ENCODE results near the gene RINL. TPM values are rescaled to one million over a fixed set of nuclear protein-coding genes. Genes with fewer than 3 reads are reported as not detected.
A peak's percentile ranks its signal among the peaks of the same experiment; 100 is the strongest.

Gene RINL, protein sequence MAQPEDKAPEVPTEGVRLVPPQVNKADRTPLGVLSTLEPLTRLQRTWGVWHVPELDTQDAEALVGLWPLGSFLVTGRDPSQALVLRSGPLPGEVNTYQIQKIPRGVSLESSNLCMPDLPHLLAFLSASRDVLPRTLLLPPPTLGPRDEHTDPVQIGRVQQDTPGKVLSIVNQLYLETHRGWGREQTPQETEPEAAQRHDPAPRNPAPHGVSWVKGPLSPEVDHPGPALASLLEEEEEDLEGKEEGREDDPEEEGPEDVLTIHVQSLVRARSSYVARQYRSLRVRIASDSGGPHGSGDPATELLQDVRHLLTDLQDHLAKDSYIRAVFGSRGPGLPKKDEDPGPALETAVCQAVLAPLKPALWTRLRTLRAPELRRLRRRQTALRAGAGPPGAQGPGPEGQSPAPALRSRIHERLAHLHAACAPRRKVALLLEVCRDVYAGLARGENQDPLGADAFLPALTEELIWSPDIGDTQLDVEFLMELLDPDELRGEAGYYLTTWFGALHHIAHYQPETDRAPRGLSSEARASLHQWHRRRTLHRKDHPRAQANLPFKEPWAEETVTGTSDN
- total RNA-seq: 10 to 100 TPM; 52.9 to 55.0 TPM
- polyA plus RNA-seq: 10 to 100 TPM; 29.9 to 64.7 (median 40.5) TPM
- 36.4 to 72.7 (median 62.3) reads per million in 6 experiments for total RNA-seq

DNA sequence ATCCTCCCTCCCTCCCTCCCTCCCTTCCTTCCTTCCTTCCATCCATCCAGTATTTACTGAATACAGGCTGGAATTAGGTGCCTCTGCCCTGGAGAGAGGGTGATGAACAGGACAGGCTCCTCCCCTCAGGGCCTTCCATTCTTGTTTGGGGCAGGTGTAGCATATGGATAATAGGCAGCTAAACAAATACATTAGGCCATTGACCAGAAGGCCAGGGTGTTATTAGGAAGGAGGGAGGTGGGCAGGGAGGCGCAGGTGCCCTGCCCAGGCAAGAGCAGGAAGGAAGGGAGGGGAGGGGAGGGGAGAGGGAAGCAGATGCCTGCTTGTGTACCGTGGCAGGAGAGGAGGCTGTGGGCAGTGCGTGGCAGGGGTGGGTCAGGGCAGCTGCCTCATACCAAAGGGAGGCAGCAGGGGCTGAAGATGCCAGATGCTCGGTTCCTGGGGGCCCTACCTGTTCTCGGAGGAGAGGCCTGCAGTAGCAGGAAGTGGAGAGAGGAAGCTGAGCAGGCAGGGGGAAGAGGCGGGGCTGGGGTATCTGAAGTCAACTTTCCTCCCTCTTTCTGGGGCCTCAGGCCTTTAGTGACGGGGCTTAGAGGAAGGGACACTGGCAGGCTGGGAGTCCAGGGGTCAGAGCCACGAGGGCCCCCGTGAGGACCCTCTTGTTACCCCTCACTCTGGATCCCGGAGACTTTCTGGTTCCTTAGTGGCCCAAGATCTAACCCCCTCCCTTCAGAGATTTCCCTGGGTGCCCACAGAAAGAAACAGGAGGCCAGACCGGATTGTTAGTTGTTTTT, at the start of gene RINL:
Gene RINL, minus strand, starts transcription at position 495 of the 794 bp plus-strand sequence. CDS start 1,533 bp downstream, outside the sequence.
- DNase-seq (peak; percentile 52 to 87 (median 67)), ATAC-seq (peak; percentile 94 to 95)
- H3K9me3 Mint-ChIP-seq: no peaks in the 10 kb centered on the region
- no peaks in the 10 kb centered on the region for H3K27me3 Mint-ChIP-seq
- peaks cover 21 to 53% (median 43%) of the 10 kb centered on the region in 4 donors for H3K4me1 Mint-ChIP-seq
- H3K4me3 Mint-ChIP-seq: peak within 1 kb of the TSS; percentile 83 to 94 (median 88)
- peaks cover 0 to 26% (median 4%) of the 10 kb centered on the region in 3 donors for H3K36me3 Mint-ChIP-seq
- peak within 1 kb of the TSS; percentile 97 to 99 (median 98) for H3K27ac Mint-ChIP-seq
- POLR2A ChIA-PET: interaction anchor here (0.5 to 7.1 kb wide), 24 partner anchors 8 to 564 kb away, joined by 3 to 65 read pairs (median 6); partner anchors contain the start of genes ECH1, EIF3K, FAM98C and HNRNPL

DNA sequence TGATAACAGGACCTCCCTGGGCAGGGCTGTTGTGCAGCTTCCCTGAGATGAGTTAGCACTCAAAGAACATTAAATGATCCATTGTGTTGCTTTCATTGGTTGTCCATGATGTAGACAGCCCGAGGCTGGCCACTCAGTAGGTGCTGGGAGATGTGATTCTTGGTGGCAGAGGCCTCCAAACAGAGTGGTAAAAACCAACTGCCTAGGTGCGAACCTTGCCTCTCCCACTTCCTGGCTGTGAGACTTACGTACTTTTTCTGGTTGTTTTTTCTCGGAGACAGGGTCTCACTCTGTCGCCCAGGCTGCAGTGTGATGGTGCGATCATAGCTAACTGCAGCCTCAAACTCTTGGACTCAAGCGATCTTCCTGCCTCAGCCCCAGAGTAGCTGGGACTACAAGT, 46.3 kb upstream of the RINL start:
- peaks cover 2 to 27% (median 10%) of the 10 kb centered on the region in 4 donors for H3K4me1 Mint-ChIP-seq
- DNase-seq (peak in 2 of 10 donors; percentile 6 to 52), ATAC-seq (no peak)
- H3K36me3 Mint-ChIP-seq: peaks cover 5 to 52% (median 19%) of the 10 kb centered on the region in 3 donors
- no peaks in the 10 kb centered on the region for H3K27me3 Mint-ChIP-seq
- H3K27ac Mint-ChIP-seq: peak overlapping the region in 5 of 10 donors; percentile 43 to 94 (median 51)
- POLR2A ChIA-PET: interaction anchor here (0.6 to 1.1 kb wide), 2 partner anchors 10 to 184 kb away, joined by 3 to 5 read pairs; no protein-coding TSS in a partner anchor
- H3K4me3 Mint-ChIP-seq: peak overlapping the region in 1 of 10 donors; percentile 62
- H3K9me3 Mint-ChIP-seq: no peaks in the 10 kb centered on the region

DNA sequence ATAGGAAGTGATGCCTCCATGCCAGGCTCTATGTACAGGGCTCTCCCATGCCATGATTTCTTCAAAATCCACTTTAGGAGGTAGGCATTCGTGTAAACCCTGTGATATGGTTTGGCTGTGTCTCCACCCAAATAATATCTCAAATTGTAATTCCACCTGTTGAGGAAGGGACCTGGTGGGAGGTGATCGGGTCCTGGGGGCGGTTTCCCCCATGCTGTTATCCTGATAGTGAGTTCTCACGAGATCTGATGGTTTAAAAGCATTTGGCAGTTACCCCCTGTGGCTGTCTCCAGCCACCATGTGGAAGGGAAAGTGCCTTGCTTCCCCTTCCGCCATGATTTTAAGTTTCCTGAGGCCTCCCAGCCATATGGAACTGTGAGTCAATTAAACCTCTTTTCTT, 44.4 kb upstream of the RINL start:
- H3K27me3 Mint-ChIP-seq: no peaks in the 10 kb centered on the region

DNA sequence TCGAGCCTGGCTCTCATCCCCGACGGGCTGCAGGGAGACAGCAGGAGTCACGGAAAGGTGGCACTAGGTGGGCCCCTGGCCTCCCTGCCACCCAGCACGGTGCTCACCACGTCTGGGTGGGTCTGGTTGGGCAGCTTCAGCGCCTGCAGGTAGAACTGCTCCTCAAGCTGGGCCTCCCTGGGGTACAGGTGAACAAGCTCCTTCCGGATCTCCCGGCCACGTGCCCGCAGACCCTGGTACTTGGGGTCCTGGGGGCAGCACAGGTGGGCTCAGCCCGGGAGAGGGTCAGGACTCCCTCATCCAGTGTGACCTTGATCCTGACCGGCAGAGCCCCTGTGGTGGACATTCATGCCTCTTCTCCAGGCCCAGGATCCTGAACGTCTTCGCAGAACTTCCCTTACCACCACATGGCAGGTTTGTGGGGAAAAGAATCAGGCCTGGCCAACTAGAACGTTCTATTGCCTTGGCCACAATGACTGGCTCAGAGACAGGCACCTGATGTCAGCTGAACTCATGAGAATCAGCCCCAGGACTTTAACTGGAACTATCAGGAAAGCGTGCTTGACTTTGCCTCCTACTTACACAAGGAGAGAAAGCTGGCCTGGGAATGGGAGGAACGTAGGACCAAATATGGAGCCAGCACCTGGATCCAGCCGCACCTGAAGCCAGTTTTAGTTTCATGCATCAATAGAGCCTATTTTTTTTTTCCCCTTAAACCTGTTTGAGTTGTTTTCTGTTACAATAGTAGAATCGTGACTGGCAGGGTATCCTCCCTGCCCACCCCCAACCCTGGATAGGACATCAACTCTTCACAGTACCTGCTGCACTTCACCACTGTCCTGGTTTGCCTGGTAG, 43.6 kb upstream of the RINL start:
- Mint-ChIP-seq H3K4me3 (no peak overlapping the region), H3K27ac (peak overlapping the region in 2 of 10 donors; percentile 29 to 48), H3K9me3 (no peaks in the 10 kb centered on the region), H3K36me3 (peaks cover 5 to 45% (median 19%) of the 10 kb centered on the region in 3 donors), H3K4me1 (peaks cover 0 to 14% (median 3%) of the 10 kb centered on the region in 4 donors), H3K27me3 (no peaks in the 10 kb centered on the region)
- DNase-seq (peak in 1 of 10 donors; percentile 49), ATAC-seq (no peak)
- POLR2A ChIA-PET: no interaction called here

More for the DNA sequence above, 44.4 kb upstream of the RINL start:
- no peak for ATAC-seq
- no peak overlapping the region for H3K27ac Mint-ChIP-seq
- peaks cover 0 to 14% (median 3%) of the 10 kb centered on the region in 4 donors for H3K4me1 Mint-ChIP-seq
- peak in 1 of 10 donors; percentile 2 for DNase-seq
- H3K36me3 Mint-ChIP-seq: peaks cover 5 to 45% (median 19%) of the 10 kb centered on the region in 3 donors
- no peaks in the 10 kb centered on the region for H3K9me3 Mint-ChIP-seq
- H3K4me3 Mint-ChIP-seq: no peak overlapping the region
- POLR2A ChIA-PET: no interaction called here

DNA sequence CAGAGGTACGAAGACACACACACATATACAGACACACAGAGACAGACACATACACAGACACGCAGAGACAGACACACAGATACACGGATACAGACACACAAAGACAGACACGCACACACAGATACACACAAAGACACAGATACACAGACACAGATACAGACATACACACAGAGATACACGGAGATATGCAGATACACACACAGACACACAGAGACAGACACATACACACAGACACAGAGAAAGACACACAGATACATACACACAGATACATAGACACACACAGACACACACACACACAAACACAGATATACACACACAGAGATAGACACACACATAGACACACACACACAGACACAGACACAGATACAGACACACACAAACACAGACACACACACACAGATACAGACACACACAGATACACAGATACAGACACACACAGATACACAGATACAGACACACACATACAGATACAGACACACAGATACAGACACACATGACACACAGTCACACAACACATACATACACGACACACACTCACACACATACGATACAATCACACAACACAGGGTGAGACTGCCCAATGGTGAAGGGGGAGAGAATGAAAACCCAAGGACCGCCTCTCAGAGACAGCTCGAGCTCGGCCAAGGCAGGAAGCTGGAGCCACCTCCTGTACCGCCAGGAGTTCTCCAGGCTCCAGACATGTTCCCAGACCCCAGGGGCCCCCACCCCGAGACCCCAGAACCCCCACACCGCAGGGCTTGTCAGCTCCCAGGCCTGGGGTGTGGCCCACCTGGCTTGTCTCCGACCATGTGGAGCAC, 42.7 kb upstream of the RINL start:
- ATAC-seq (no peak), DNase-seq (no peak)
- H3K27ac Mint-ChIP-seq: no peak overlapping the region
- no peaks in the 10 kb centered on the region for H3K27me3 Mint-ChIP-seq
- no peak overlapping the region for H3K4me3 Mint-ChIP-seq
- POLR2A ChIA-PET: no interaction called here
- H3K36me3 Mint-ChIP-seq: peaks cover 5 to 37% (median 19%) of the 10 kb centered on the region in 3 donors
- H3K4me1 Mint-ChIP-seq: peaks cover 0 to 14% (median 3%) of the 10 kb centered on the region in 4 donors
- H3K9me3 Mint-ChIP-seq: no peaks in the 10 kb centered on the region

DNA sequence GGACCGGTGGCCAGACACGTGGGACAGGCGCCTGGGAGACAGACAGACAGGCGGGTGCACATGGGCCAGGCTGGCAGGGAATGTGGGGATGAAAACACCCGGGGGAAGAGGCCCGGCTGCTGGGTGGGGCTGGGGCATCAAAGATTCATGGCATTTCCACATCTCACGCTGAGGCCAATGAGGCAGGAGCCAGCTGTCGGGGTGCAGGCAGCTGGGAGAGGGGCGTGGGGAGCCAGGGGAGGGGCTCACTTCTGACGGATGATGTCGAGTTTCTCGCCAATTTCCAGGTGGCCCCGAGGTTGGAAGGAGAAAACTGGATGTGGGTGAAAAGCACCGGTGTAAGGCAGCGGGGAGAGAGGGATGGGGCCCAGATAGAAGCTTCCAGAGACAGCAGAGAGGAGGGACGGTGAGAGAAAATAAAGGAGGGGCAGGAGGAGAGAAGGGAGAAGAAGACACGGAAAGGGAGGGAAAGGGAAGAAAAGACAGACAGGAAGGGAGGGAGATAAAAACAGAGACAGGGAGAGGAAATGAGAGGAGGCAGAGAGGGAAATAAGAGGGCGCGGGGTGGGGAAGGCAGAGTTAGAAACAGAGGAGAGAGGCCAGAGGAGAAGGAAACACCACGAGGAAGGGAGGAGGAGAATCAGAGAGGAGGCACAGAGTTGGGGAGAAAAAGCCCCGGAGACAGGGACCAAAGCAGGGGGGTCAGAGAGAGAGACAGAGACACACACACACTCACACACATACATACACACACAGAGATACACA, 41.9 kb upstream of the RINL start:
- Mint-ChIP-seq H3K36me3 (peaks cover 5 to 31% (median 15%) of the 10 kb centered on the region in 3 donors), H3K27ac (no peak overlapping the region), H3K27me3 (no peaks in the 10 kb centered on the region), H3K4me3 (no peak overlapping the region), H3K9me3 (no peaks in the 10 kb centered on the region), H3K4me1 (peaks cover 0 to 9% (median 3%) of the 10 kb centered on the region in 4 donors)
- POLR2A ChIA-PET: no interaction called here
- DNase-seq (peak in 1 of 10 donors; percentile 52), ATAC-seq (no peak)

DNA sequence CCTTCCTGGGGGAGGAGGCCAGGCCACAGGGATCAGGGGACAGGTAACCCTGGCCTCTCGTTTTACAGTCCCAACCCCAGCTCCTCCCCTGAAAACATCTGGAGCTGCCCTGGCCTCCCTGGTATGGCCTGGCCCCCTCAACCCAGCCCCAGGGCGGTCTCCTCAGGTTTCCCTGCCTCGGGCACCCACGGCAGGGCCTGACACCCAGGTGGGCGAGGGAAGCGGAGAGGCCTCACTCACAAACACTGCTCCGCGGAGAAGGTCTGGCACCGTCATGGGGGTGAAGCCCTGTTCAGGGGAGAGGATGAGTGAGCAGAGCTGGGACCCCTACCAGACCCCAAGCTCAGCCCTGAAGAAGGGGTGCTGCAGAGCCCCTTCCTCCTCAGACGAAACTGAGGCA, 40.5 kb upstream of the RINL start:
- no peaks in the 10 kb centered on the region for H3K9me3 Mint-ChIP-seq
- ATAC-seq (no peak), DNase-seq (peak in 1 of 10 donors; percentile 42)
- POLR2A ChIA-PET: interaction anchor here (1.3 kb wide), 1 partner anchor 12 kb away, joined by 5 read pairs; the partner anchor contains the start of genes MRPS12 and SARS2
- no peak overlapping the region for H3K27ac Mint-ChIP-seq
- no peak overlapping the region for H3K4me3 Mint-ChIP-seq
- H3K27me3 Mint-ChIP-seq: no peaks in the 10 kb centered on the region
- peaks cover 0 to 3% (median 0%) of the 10 kb centered on the region in 4 donors for H3K4me1 Mint-ChIP-seq
- peaks cover 5 to 22% (median 7%) of the 10 kb centered on the region in 3 donors for H3K36me3 Mint-ChIP-seq

DNA sequence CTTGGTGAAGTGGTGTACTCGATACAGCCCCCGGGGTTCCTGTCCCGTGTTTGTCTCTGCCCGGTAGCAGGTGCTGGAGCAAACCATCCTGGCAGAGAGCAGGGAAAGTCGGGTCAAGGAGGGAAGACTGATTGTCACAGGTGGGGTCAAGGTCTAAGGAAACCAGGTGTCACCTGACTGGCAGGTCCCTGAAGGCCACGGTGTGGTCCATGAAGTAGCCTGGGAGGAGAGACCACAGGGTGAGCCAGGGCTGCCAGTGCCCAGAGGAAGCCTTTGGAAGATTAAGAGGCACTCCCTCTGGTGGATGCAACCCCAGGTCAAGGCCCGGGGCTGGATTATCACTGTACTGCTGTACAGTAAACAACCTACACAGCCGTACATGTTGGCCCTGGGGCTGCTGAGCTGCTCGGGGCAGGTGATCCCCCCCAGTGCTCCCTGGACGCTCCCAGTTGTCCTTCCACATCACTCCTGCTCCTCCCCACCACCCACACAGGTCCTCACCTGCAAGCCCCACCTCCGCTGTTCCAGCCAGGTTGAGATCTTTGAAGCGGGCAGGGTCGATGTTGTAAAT, 39.9 kb upstream of the RINL start:
- Mint-ChIP-seq H3K36me3 (peaks cover 5 to 20% (median 7%) of the 10 kb centered on the region in 3 donors), H3K27ac (peak overlapping the region in 2 of 10 donors; percentile 42 to 44), H3K4me1 (peaks cover 0 to 3% (median 0%) of the 10 kb centered on the region in 4 donors), H3K27me3 (no peaks in the 10 kb centered on the region), H3K9me3 (no peaks in the 10 kb centered on the region), H3K4me3 (no peak overlapping the region)
- POLR2A ChIA-PET: interaction anchor here (1.3 kb wide), 1 partner anchor 13 kb away, joined by 5 read pairs; the partner anchor contains the start of genes MRPS12 and SARS2
- ATAC-seq (no peak), DNase-seq (peak in 1 of 10 donors; percentile 22)

DNA sequence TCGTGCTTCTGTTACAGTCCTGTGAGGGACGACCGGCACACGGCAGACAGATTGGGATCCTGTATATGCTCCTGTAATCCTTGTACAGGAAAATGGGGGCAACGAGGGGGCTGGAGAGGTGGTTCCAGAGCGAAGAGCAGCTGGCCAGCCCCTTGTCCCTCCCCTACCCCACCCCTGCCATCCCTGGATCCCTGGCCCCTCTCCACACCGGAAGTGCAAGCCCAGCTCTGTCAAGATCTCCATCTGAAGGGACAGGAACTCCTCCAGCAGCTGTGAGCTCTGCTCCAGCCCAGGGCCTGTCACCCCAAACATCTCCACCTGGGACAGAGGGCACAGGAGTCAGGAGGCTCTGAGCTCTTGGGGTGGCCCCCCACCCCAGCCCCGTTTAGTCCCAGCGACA, 39.4 kb upstream of the RINL start:
- POLR2A ChIA-PET: interaction anchor here (1.3 kb wide), 1 partner anchor 13 kb away, joined by 5 read pairs; the partner anchor contains the start of genes MRPS12 and SARS2
- peaks cover 5 to 15% (median 7%) of the 10 kb centered on the region in 3 donors for H3K36me3 Mint-ChIP-seq
- no peak overlapping the region for H3K4me3 Mint-ChIP-seq
- DNase-seq (peak in 1 of 10 donors; percentile 35), ATAC-seq (no peak)
- peaks cover 0 to 4% (median 1%) of the 10 kb centered on the region in 4 donors for H3K4me1 Mint-ChIP-seq
- H3K9me3 Mint-ChIP-seq: no peaks in the 10 kb centered on the region
- H3K27me3 Mint-ChIP-seq: no peaks in the 10 kb centered on the region
- no peak overlapping the region for H3K27ac Mint-ChIP-seq

Data from naive thymus-derived CD8-positive, alpha-beta T cell (primary cell).